GM12878 (cell line): Measurements from ENCODE around the gene ADAMTS6. TPM values are rescaled to one million over a fixed set of nuclear protein-coding genes. Genes with fewer than 3 reads are reported as not detected.

Source experiments
- ATAC-seq: fragments of 200-7000 bp; cut with Tn5 transposase; 3 replicates; pipeline ENCODE4 v1.9.1; 2020; ENCODE audit warnings: mild to moderate bottlenecking, moderate library complexity
- BruUV-seq: library from RNA; stranded (reverse); fragments of 400-500 nt; replicated peaks from 2 replicates; lab custom pipeline; 2021; lab: Mats Ljungman, UMichigan
- CTCF ChIA-PET: fragments of 300-600 bp; sonication (Branson Sonifier 250); formaldehyde crosslinking; extraction: SDS; loops from one replicate; lab custom pipeline; 2021; ENCODE audit warnings: inconsistent platforms; lab: Yijun Ruan, JAX
- POLR2A ChIA-PET: fragments of 350-600 bp; formaldehyde crosslinking; extraction: SDS; loops from one replicate; lab custom pipeline; 2021; ENCODE audit warnings: inconsistent platforms; lab: Charles Lee
- RAD21 ChIA-PET: fragments of 300-600 bp; sonication (Branson Sonifier 250); formaldehyde crosslinking; loops from one replicate; lab custom pipeline; 2023; ENCODE audit warnings: antibody characterized with exemption; ENCODE audit not compliant: unreplicated experiment; lab: Charles Lee
- SMC1A ChIA-PET: fragments of 300-600 bp; sonication (Branson Sonifier 250); formaldehyde crosslinking; loops from one replicate; lab custom pipeline; 2023; ENCODE audit not compliant: unreplicated experiment, uncharacterized antibody; lab: Charles Lee
- DNase-seq: peaks from one replicate; pipeline ENCODE4 v3.0.0-alpha.2; 2011; ENCODE audit warnings: low read depth, low spot score
- FAIRE-seq: peaks from 3 replicates; lab custom pipeline; 2011; peaks lifted over from hg19 to GRCh38; lab: Jason Lieb, UNC
- H2AFZ ChIP-seq: 2 replicates; pipeline ENCODE4 v1.6.0; 2011; ENCODE audit warnings: low read depth, low read length, control low read depth; ENCODE audit not compliant: control insufficient read depth
- H3K27ac ChIP-seq: 2 replicates; pipeline ENCODE4 v1.5.1; 2011; ENCODE audit warnings: control low read depth; ENCODE audit not compliant: control insufficient read depth, insufficient read depth
- H3K27me3 ChIP-seq, 2 experiments: replicated peaks in 1 of 2; 2 replicates each; pipeline versions ENCODE4 v1.6.0 to v1.6.1; 2011; ENCODE audit warnings: low read length in 1 of 2; ENCODE audit not compliant: control insufficient read depth in 2 of 2, insufficient read depth in 2 of 2
- H3K36me3 ChIP-seq, 2 experiments: 2 replicates each; pipeline ENCODE4 v1.5.1; 2011; ENCODE audit warnings: low read length in 1 of 2; ENCODE audit not compliant: control insufficient read depth in 2 of 2, insufficient read depth in 2 of 2
- H3K4me1 ChIP-seq: 2 replicates; pipeline ENCODE4 v1.6.1; 2011; ENCODE audit warnings: mild to moderate bottlenecking, low read length, moderate library complexity, mixed read lengths; ENCODE audit not compliant: control insufficient read depth, insufficient read depth
- H3K4me2 ChIP-seq: 2 replicates; pipeline ENCODE4 v1.6.0; 2011; ENCODE audit warnings: control low read depth; ENCODE audit not compliant: control insufficient read depth, insufficient read depth
- H3K4me3 ChIP-seq: fragments of 200-600 bp; sonication (generic); 2 replicates; pipeline ENCODE4 v1.5.1; 2016
- H3K79me2 ChIP-seq: 2 replicates; pipeline ENCODE4 v1.6.0; 2011; ENCODE audit warnings: low read length; ENCODE audit not compliant: control insufficient read depth, insufficient read depth
- H3K9ac ChIP-seq: 2 replicates; pipeline ENCODE4 v1.8.0; 2011; ENCODE audit warnings: low read length, control low read depth, mixed read lengths; ENCODE audit not compliant: control insufficient read depth, insufficient read depth
- H3K9me3 ChIP-seq: replicated peaks from 3 replicates; pipeline ENCODE4 v1.5.1; 2011; ENCODE audit warnings: mild to moderate bottlenecking, low read length; ENCODE audit not compliant: control insufficient read depth, insufficient read depth
- H4K20me1 ChIP-seq: 2 replicates; pipeline ENCODE4 v1.6.0; 2011; ENCODE audit not compliant: control insufficient read depth, insufficient read depth
- DPF2 ChIP-seq: fragments of 450-650 bp; IDR thresholded peaks from 2 replicates; pipeline ENCODE4 v1.6.1; 2017; ENCODE audit warnings: mild to moderate bottlenecking
- FOS ChIP-seq: IDR thresholded peaks from 3 replicates; pipeline ENCODE4 v1.6.1; 2011; ENCODE audit warnings: borderline replicate concordance; ENCODE audit not compliant: insufficient read length; ENCODE audit errors: extremely low read depth
- FOXK2 ChIP-seq: fragments of 450-650 bp; IDR thresholded peaks from 2 replicates; pipeline ENCODE4 v1.6.1; 2017; ENCODE audit warnings: mild to moderate bottlenecking, moderate library complexity
- HDGF ChIP-seq: fragments of 450-650 bp; IDR thresholded peaks from 2 replicates; pipeline ENCODE4 v1.6.1; 2016; ENCODE audit warnings: antibody characterized with exemption
- IKZF1 ChIP-seq: fragments of 450-650 bp; conservative IDR thresholded peaks from 2 replicates; pipeline ENCODE4 v1.6.1; 2017; ENCODE audit warnings: antibody characterized with exemption, mild to moderate bottlenecking
- JUNB ChIP-seq: IDR thresholded peaks from 2 replicates; pipeline ENCODE4 v1.6.1; 2016; ENCODE audit warnings: antibody characterized with exemption, mild to moderate bottlenecking
- KLF5 ChIP-seq: fragments of 450-650 bp; IDR thresholded peaks from 2 replicates; pipeline ENCODE4 v1.6.1; 2014; ENCODE audit warnings: mild to moderate bottlenecking; ENCODE audit not compliant: partially characterized antibody
- MXI1 ChIP-seq: fragments of 150-350 bp; IDR thresholded peaks from 2 replicates; pipeline ENCODE4 v1.6.1; 2011; ENCODE audit warnings: low read depth, mild to moderate bottlenecking, inconsistent platforms, low read length, improper control_type of control experiment
- NR2C2 ChIP-seq: IDR thresholded peaks from 2 replicates; pipeline ENCODE4 v1.6.1; 2011; ENCODE audit warnings: borderline replicate concordance, low read depth; ENCODE audit not compliant: control insufficient read depth, insufficient read length
- PAX8 ChIP-seq: fragments of 450-650 bp; IDR thresholded peaks from 2 replicates; pipeline ENCODE4 v1.6.1; 2017; ENCODE audit warnings: mild to moderate bottlenecking, moderate library complexity
- PML ChIP-seq: IDR thresholded peaks from 2 replicates; pipeline ENCODE4 v1.6.1; 2012; ENCODE audit warnings: low read length, inconsistent platforms
- TAF1 ChIP-seq: IDR thresholded peaks from 2 replicates; pipeline ENCODE4 v1.6.1; 2011; ENCODE audit warnings: mild to moderate bottlenecking, low read depth, low read length, borderline replicate concordance
- TCF3 ChIP-seq: IDR thresholded peaks from 2 replicates; pipeline ENCODE4 v1.6.1; 2012; ENCODE audit warnings: low read depth, mild to moderate bottlenecking, low read length, borderline replicate concordance; ENCODE audit not compliant: insufficient read depth
- ZNF207 ChIP-seq: fragments of 450-650 bp; IDR thresholded peaks from 2 replicates; pipeline ENCODE4 v1.6.1; 2014; ENCODE audit warnings: antibody characterized with exemption, mild to moderate bottlenecking, borderline replicate concordance
- WGBS: methylation state at CpG from one replicate; pipeline ENCODE4 v1.1.6; 2016; ENCODE audit warnings: low lambda C conversion rate; ENCODE audit not compliant: insufficient replicate concordance, insufficient coverage; ENCODE audit errors: missing lambda C conversion rate; 5-methylcytosine and 5-hydroxymethylcytosine counted together
- in situ Hi-C: fragments of 300-500 bp; cut with MboI; formaldehyde crosslinking; loops from 9 replicates; pipeline ENCODE4 v1.14.3; 2018; ENCODE audit warnings: mixed read lengths
- intact Hi-C: fragments of 100-400 bp; cut with micrococcal nuclease; formaldehyde crosslinking; loops from one replicate; pipeline ENCODE4 v1.14.2; 2022; ENCODE audit not compliant: unreplicated experiment
- polyA plus RNA-seq, 11 experiments: library from polyadenylated mRNA; depleted of rRNA in 4 of 11; unstranded in 6 of 11; stranded (reverse) in 5 of 11; fragments of >200 nt; fragmentation: Nextera tagmentation in 4 of 11; fragmentation: Illumina TruSeq in 1 of 11; extraction: Ambion mirVana in 4 of 11; extraction: Trizol in 1 of 11; gene quantifications; 1 replicate in 1 of 11; 2 replicates in 10 of 11; pipeline versions ENCODE4 v1.2.1 to v1.2.3, GENCODE V29; 2011 to 2016; ENCODE audit warnings: inconsistent platforms in 2 of 11, missing spikeins in 2 of 11, low read depth in 1 of 11
- total RNA-seq, 4 experiments: library from RNA; depleted of rRNA in 3 of 4; stranded (reverse); fragments of >200 nt in 3 of 4; fragmentation: Illumina TruSeq in 1 of 4; extraction: Trizol in 1 of 4; gene quantifications; 2 replicates each; pipeline versions ENCODE4 v1.2.1 to v1.2.3, GENCODE V29; 2013 to 2021
- TF ChIP-seq, protein P1 (sequence below): fragments of 450-650 bp; IDR thresholded peaks from 2 replicates; pipeline ENCODE4 v1.6.1; 2017; ENCODE audit warnings: mild to moderate bottlenecking, moderate library complexity
- TF ChIP-seq, protein P2 (sequence below): IDR thresholded peaks from 2 replicates; pipeline ENCODE4 v1.6.1; 2012; ENCODE audit warnings: low read depth, low read length, improper control_type of control experiment
- TF ChIP-seq, protein P3 (sequence below): fragments of 450-650 bp; IDR thresholded peaks from 2 replicates; pipeline ENCODE4 v1.6.1; 2014; ENCODE audit warnings: mild to moderate bottlenecking

The ADAMTS6 gene
- total and polyA plus RNA-seq, 10 of the 15 experiments (the other 5 are each of a cell fraction or from before 2014, with no cell fraction given), result 1.1 to 12.3 (median 6.5) TPM

DNA sequence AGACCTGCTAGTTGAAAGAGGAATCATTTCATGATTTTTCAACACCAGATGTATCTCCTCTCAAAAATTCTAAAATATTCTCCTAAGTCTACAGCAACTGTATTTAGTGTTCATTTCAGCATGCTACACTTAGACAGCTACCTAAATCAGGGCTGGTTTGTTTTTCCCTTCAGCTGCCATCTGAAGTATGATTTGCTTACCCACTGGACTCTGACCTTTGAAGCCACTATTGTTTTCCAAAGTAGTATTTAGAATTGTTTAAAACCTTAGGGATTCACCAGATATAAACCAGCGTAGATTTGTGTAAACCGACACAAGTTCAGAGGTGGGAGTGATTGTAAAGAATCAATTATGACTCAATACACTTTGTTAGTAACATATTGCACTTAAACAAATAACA is 193.1 kb downstream of the ADAMTS6 start:
- Histone ChIP-seq H3K9me3 (no peaks in the 10 kb centered on the region), H3K4me2 (no peak overlapping the region), H3K27me3 (no peaks in the 10 kb centered on the region), H2AFZ (no peak overlapping the region), H3K9ac (no peak overlapping the region), H4K20me1 (no peaks in the 10 kb centered on the region), H3K36me3 (no peaks in the 10 kb centered on the region), H3K27ac (no peak overlapping the region), H3K4me3 (no peak overlapping the region), H3K4me1 (no peaks in the 10 kb centered on the region), H3K79me2 (no peaks in the 10 kb centered on the region)
- 81% methylated on average over 2 of the region's 2 CpGs for WGBS
- no peak for DNase-seq
- in situ Hi-C loops (no loop called here), intact Hi-C loops (no loop called here)
- POLR2A ChIA-PET, result interaction anchor here (0.5 kb wide), 1 partner anchor 52 kb away, joined by 4 read pairs; no protein-coding TSS in a partner anchor
- TF ChIP-seq PAX8 (no peak), FOS (no peak), KLF5 (no peak), PML (no peak), ZNF207 (no peak), IKZF1 (no peak), HDGF (no peak), DPF2 (no peak), NR2C2 (no peak), TCF3 (no peak), TAF1 (no peak), JUNB (no peak), MXI1 (no peak), FOXK2 (no peak)
- TF ChIP-seq, protein P1, sequence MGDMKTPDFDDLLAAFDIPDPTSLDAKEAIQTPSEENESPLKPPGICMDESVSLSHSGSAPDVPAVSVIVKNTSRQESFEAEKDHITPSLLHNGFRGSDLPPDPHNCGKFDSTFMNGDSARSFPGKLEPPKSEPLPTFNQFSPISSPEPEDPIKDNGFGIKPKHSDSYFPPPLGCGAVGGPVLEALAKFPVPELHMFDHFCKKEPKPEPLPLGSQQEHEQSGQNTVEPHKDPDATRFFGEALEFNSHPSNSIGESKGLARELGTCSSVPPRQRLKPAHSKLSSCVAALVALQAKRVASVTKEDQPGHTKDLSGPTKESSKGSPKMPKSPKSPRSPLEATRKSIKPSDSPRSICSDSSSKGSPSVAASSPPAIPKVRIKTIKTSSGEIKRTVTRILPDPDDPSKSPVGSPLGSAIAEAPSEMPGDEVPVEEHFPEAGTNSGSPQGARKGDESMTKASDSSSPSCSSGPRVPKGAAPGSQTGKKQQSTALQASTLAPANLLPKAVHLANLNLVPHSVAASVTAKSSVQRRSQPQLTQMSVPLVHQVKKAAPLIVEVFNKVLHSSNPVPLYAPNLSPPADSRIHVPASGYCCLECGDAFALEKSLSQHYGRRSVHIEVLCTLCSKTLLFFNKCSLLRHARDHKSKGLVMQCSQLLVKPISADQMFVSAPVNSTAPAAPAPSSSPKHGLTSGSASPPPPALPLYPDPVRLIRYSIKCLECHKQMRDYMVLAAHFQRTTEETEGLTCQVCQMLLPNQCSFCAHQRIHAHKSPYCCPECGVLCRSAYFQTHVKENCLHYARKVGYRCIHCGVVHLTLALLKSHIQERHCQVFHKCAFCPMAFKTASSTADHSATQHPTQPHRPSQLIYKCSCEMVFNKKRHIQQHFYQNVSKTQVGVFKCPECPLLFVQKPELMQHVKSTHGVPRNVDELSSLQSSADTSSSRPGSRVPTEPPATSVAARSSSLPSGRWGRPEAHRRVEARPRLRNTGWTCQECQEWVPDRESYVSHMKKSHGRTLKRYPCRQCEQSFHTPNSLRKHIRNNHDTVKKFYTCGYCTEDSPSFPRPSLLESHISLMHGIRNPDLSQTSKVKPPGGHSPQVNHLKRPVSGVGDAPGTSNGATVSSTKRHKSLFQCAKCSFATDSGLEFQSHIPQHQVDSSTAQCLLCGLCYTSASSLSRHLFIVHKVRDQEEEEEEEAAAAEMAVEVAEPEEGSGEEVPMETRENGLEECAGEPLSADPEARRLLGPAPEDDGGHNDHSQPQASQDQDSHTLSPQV, result no peak
- TF ChIP-seq, protein P2, sequence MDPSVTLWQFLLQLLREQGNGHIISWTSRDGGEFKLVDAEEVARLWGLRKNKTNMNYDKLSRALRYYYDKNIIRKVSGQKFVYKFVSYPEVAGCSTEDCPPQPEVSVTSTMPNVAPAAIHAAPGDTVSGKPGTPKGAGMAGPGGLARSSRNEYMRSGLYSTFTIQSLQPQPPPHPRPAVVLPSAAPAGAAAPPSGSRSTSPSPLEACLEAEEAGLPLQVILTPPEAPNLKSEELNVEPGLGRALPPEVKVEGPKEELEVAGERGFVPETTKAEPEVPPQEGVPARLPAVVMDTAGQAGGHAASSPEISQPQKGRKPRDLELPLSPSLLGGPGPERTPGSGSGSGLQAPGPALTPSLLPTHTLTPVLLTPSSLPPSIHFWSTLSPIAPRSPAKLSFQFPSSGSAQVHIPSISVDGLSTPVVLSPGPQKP, result no peak
- TF ChIP-seq, protein P3, sequence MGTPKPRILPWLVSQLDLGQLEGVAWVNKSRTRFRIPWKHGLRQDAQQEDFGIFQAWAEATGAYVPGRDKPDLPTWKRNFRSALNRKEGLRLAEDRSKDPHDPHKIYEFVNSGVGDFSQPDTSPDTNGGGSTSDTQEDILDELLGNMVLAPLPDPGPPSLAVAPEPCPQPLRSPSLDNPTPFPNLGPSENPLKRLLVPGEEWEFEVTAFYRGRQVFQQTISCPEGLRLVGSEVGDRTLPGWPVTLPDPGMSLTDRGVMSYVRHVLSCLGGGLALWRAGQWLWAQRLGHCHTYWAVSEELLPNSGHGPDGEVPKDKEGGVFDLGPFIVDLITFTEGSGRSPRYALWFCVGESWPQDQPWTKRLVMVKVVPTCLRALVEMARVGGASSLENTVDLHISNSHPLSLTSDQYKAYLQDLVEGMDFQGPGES, result no peak
- RAD21 ChIA-PET, result interaction anchor here (0.9 kb wide), 1 partner anchor 186 kb away, joined by 3 read pairs; no protein-coding TSS in a partner anchor
- ATAC-seq, result no peak
- FAIRE-seq, result no peak
- SMC1A ChIA-PET, result no interaction called here
- no TSS peak for BruUV-seq
- CTCF ChIA-PET, result no interaction called here
